ENCODE measurements around the gene FRMPD4. TPM values are rescaled to one million over a fixed set of nuclear protein-coding genes. Genes with fewer than 3 reads are reported as not detected.

Gene FRMPD4
- total RNA-seq, 1 donor from 2014 or later = 2.8 TPM

DNA sequence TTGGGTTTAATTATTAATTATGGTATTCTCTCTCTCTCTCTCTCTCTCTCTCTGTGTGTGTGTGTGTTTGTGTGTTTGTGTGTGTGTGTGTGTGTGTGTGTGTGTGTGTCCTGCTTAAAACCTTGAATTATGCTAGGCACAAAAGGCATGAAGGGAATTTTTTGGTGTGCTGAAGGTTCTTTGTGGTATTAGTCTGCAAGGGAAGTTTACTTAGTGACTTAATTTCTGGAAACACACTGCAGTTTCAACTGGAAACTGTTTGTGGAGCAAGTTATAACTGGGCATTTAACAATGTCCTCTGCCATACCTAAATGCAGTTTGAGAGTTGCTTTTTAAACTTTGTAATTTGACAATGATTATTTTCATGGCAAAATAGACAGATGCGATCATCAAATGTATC lies 111.7 kb downstream of the FRMPD4 start:
- no peaks in the 10 kb centered on the region for H3K4me1 ChIP-seq
- TF ChIP-seq, protein P1, sequence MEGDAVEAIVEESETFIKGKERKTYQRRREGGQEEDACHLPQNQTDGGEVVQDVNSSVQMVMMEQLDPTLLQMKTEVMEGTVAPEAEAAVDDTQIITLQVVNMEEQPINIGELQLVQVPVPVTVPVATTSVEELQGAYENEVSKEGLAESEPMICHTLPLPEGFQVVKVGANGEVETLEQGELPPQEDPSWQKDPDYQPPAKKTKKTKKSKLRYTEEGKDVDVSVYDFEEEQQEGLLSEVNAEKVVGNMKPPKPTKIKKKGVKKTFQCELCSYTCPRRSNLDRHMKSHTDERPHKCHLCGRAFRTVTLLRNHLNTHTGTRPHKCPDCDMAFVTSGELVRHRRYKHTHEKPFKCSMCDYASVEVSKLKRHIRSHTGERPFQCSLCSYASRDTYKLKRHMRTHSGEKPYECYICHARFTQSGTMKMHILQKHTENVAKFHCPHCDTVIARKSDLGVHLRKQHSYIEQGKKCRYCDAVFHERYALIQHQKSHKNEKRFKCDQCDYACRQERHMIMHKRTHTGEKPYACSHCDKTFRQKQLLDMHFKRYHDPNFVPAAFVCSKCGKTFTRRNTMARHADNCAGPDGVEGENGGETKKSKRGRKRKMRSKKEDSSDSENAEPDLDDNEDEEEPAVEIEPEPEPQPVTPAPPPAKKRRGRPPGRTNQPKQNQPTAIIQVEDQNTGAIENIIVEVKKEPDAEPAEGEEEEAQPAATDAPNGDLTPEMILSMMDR (IDR thresholded peaks at IDR 0.05; ENCODE audit: borderline replicate concordance) = no peak
- no peak for DNase-seq
- no peak overlapping the region for H3K4me3 ChIP-seq
- intact Hi-C loops (cut with micrococcal nuclease) = no loop called here
- no peak overlapping the region for H3K27ac ChIP-seq (replicated peaks)
- H3K36me3 ChIP-seq = no peaks in the 10 kb centered on the region
- no peaks in the 10 kb centered on the region for H3K9me3 ChIP-seq (replicated peaks)
- no peaks in the 10 kb centered on the region for H3K27me3 ChIP-seq (ENCODE audit: low read depth)

GRCh38 chrX:12263211-12263610 lies 124.9 kb downstream of the FRMPD4 start:
- intact Hi-C loops (cut with micrococcal nuclease) = no loop called here
- H3K27me3 ChIP-seq (ENCODE audit: low read depth) = no peaks in the 10 kb centered on the region
- no peaks in the 10 kb centered on the region for H3K9me3 ChIP-seq (replicated peaks)
- no peak overlapping the region for H3K4me3 ChIP-seq
- no peaks in the 10 kb centered on the region for H3K36me3 ChIP-seq
- TF ChIP-seq, protein P1 (IDR thresholded peaks at IDR 0.05; ENCODE audit: borderline replicate concordance) = no peak
- no peak for DNase-seq
- H3K4me1 ChIP-seq = no peaks in the 10 kb centered on the region
- no peak overlapping the region for H3K27ac ChIP-seq (replicated peaks)

DNA sequence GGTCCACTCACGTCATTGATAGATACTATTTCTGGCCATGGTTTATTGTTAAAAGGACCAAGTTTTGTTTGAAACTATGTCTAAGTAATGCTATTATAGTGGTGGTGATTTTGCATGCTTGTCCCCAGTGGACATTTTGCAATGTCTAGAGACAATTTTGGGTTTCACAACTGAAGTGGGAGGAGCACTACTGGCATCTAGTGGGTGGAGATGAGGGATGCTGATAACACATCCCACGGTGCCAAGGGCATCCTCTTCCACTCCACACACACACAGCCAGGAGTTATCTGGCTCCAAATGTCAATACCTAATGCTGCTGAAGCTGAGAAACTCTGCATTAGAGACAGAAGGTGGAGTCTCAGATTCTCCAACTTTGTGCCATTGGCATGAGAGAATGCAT lies 131.2 kb downstream of the FRMPD4 start:
- Histone ChIP-seq H3K4me1 (no peaks in the 10 kb centered on the region), H3K4me3 (no peak overlapping the region), H3K36me3 (no peaks in the 10 kb centered on the region), H3K9me3 (replicated peaks) (no peaks in the 10 kb centered on the region), H3K27me3 (ENCODE audit: low read depth) (no peaks in the 10 kb centered on the region), H3K27ac (replicated peaks) (no peak overlapping the region)
- TF ChIP-seq, protein P1 (IDR thresholded peaks at IDR 0.05; ENCODE audit: borderline replicate concordance) = no peak
- no peak for DNase-seq
- intact Hi-C loops (cut with micrococcal nuclease) = no loop called here

- Histone ChIP-seq H3K4me3 (no peak overlapping the region), H3K36me3 (no peaks in the 10 kb centered on the region), H3K27ac (replicated peaks) (no peak overlapping the region), H3K27me3 (ENCODE audit: low read depth) (no peaks in the 10 kb centered on the region), H3K9me3 (replicated peaks) (no peaks in the 10 kb centered on the region), H3K4me1 (no peaks in the 10 kb centered on the region)
- no peak for DNase-seq
- TF ChIP-seq, protein P1 (IDR thresholded peaks at IDR 0.05; ENCODE audit: borderline replicate concordance) = no peak
- intact Hi-C loops (cut with micrococcal nuclease) = no loop called here
Observed at GRCh38 chrX:12278151-12278550, 139.9 kb downstream of the FRMPD4 start.

GRCh38 chrX:12282991-12283390 lies 144.7 kb downstream of the FRMPD4 start:
- Histone ChIP-seq H3K36me3 (no peaks in the 10 kb centered on the region), H3K9me3 (replicated peaks) (no peaks in the 10 kb centered on the region), H3K4me1 (no peaks in the 10 kb centered on the region), H3K27ac (replicated peaks) (no peak overlapping the region), H3K4me3 (no peak overlapping the region), H3K27me3 (ENCODE audit: low read depth) (no peaks in the 10 kb centered on the region)
- DNase-seq = no peak
- TF ChIP-seq, protein P1 (IDR thresholded peaks at IDR 0.05; ENCODE audit: borderline replicate concordance) = no peak
- intact Hi-C loops (cut with micrococcal nuclease) = no loop called here
